Measurements from ENCODE around the gene BPIFB3. TPM values are rescaled to one million over a fixed set of nuclear protein-coding genes. Genes with fewer than 3 reads are reported as not detected.

BPIFB3 gene
- total RNA-seq, 1 experiment from 2014 or later: not detected

GRCh38 chr20:33026072-33026778 is 27.5 kb upstream of the BPIFB3 start:
- no peak for DNase-seq (ENCODE audit: low read depth, low spot score)
- Histone ChIP-seq H3K4me1 (ENCODE audit: control insufficient read depth, insufficient read depth, low read length) (no peaks in the 10 kb centered on the region; the same call in 1 of the 2 replicates), H3K4me3 (ENCODE audit: low read depth in 2 of 2, low read length in 2 of 2) (no peak overlapping the region), H3K9me3 (ENCODE audit: control insufficient read depth, insufficient read depth, low read depth, low read length) (no peaks in the 10 kb centered on the region), H3K36me3 (ENCODE audit: control insufficient read depth, insufficient read depth, low read length) (no peaks in the 10 kb centered on the region), H3K27ac (ENCODE audit: low read length) (no peak overlapping the region), H3K27me3 (ENCODE audit: control insufficient read depth, insufficient read depth, low read length) (no peaks in the 10 kb centered on the region)
- intact Hi-C loops (cut with micrococcal nuclease; ENCODE audit: unreplicated experiment): no loop called here
- in situ Hi-C loops (cut with HindIII; ENCODE audit: low pct_unique_long_range_greater_than_20kb, low sequenced_read_pairs): no loop called here
- POLR2A ChIA-PET: no interaction called here
- BruUV-seq (replicated peaks): no TSS peak
- TF ChIP-seq POLR2AphosphoS5 (IDR thresholded peaks at IDR 0.05; ENCODE audit: low read depth, low read length) (no peak), SIN3A (IDR thresholded peaks at IDR 0.05; ENCODE audit: borderline replicate concordance, insufficient read depth, low read depth, low read length) (no peak), TCF7L2 (IDR thresholded peaks at IDR 0.05; ENCODE audit: low read depth, low read length) (no peak)
- TF ChIP-seq, protein P1, sequence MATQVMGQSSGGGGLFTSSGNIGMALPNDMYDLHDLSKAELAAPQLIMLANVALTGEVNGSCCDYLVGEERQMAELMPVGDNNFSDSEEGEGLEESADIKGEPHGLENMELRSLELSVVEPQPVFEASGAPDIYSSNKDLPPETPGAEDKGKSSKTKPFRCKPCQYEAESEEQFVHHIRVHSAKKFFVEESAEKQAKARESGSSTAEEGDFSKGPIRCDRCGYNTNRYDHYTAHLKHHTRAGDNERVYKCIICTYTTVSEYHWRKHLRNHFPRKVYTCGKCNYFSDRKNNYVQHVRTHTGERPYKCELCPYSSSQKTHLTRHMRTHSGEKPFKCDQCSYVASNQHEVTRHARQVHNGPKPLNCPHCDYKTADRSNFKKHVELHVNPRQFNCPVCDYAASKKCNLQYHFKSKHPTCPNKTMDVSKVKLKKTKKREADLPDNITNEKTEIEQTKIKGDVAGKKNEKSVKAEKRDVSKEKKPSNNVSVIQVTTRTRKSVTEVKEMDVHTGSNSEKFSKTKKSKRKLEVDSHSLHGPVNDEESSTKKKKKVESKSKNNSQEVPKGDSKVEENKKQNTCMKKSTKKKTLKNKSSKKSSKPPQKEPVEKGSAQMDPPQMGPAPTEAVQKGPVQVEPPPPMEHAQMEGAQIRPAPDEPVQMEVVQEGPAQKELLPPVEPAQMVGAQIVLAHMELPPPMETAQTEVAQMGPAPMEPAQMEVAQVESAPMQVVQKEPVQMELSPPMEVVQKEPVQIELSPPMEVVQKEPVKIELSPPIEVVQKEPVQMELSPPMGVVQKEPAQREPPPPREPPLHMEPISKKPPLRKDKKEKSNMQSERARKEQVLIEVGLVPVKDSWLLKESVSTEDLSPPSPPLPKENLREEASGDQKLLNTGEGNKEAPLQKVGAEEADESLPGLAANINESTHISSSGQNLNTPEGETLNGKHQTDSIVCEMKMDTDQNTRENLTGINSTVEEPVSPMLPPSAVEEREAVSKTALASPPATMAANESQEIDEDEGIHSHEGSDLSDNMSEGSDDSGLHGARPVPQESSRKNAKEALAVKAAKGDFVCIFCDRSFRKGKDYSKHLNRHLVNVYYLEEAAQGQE (IDR thresholded peaks at IDR 0.05; ENCODE audit: insufficient read depth in 1 of 2, low read depth in 2 of 2, low read length in 1 of 2): no peak
- TF ChIP-seq, protein P2, sequence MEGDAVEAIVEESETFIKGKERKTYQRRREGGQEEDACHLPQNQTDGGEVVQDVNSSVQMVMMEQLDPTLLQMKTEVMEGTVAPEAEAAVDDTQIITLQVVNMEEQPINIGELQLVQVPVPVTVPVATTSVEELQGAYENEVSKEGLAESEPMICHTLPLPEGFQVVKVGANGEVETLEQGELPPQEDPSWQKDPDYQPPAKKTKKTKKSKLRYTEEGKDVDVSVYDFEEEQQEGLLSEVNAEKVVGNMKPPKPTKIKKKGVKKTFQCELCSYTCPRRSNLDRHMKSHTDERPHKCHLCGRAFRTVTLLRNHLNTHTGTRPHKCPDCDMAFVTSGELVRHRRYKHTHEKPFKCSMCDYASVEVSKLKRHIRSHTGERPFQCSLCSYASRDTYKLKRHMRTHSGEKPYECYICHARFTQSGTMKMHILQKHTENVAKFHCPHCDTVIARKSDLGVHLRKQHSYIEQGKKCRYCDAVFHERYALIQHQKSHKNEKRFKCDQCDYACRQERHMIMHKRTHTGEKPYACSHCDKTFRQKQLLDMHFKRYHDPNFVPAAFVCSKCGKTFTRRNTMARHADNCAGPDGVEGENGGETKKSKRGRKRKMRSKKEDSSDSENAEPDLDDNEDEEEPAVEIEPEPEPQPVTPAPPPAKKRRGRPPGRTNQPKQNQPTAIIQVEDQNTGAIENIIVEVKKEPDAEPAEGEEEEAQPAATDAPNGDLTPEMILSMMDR (IDR thresholded peaks at IDR 0.05): no peak
- CTCF ChIA-PET: interaction anchor here (0.6 kb wide), 1 partner anchor 72 kb away, joined by 5 read pairs; no protein-coding TSS in a partner anchor
- no peak for ATAC-seq

- DNase-seq (ENCODE audit: low read depth, low spot score) (no peak), ATAC-seq (no peak)
- ChIA-PET POLR2A (no interaction called here), CTCF (no interaction called here)
- in situ Hi-C loops (cut with HindIII; ENCODE audit: low pct_unique_long_range_greater_than_20kb, low sequenced_read_pairs): no loop called here
- Histone ChIP-seq H3K27me3 (ENCODE audit: control insufficient read depth, insufficient read depth, low read length) (no peaks in the 10 kb centered on the region), H3K9me3 (ENCODE audit: control insufficient read depth, insufficient read depth, low read depth, low read length) (no peaks in the 10 kb centered on the region), H3K36me3 (ENCODE audit: control insufficient read depth, insufficient read depth, low read length) (no peaks in the 10 kb centered on the region), H3K4me1 (ENCODE audit: control insufficient read depth, insufficient read depth, low read length) (no peaks in the 10 kb centered on the region; the same call in 1 of the 2 replicates), H3K4me3 (ENCODE audit: low read depth in 2 of 2, low read length in 2 of 2) (no peak overlapping the region), H3K27ac (ENCODE audit: low read length) (no peak overlapping the region)
- BruUV-seq (replicated peaks): no TSS peak
- intact Hi-C loops (cut with micrococcal nuclease; ENCODE audit: unreplicated experiment): no loop called here
- no peak for TF ChIP-seq POLR2AphosphoS5 (IDR thresholded peaks at IDR 0.05; ENCODE audit: low read depth, low read length)
- no peak for TF ChIP-seq TCF7L2 (IDR thresholded peaks at IDR 0.05; ENCODE audit: low read depth, low read length)
- TF ChIP-seq, protein P1 (IDR thresholded peaks at IDR 0.05; ENCODE audit: insufficient read depth in 1 of 2, low read depth in 2 of 2, low read length in 1 of 2): no peak
- TF ChIP-seq, protein P2 (IDR thresholded peaks at IDR 0.05): no peak
- no peak for TF ChIP-seq SIN3A (IDR thresholded peaks at IDR 0.05; ENCODE audit: borderline replicate concordance, insufficient read depth, low read depth, low read length)
Observed at GRCh38 chr20:33026779-33027759, 26.6 kb upstream of the BPIFB3 start.

All from Panc1 (cell line).